ENCODE data around the gene CDKL1.

DNA sequence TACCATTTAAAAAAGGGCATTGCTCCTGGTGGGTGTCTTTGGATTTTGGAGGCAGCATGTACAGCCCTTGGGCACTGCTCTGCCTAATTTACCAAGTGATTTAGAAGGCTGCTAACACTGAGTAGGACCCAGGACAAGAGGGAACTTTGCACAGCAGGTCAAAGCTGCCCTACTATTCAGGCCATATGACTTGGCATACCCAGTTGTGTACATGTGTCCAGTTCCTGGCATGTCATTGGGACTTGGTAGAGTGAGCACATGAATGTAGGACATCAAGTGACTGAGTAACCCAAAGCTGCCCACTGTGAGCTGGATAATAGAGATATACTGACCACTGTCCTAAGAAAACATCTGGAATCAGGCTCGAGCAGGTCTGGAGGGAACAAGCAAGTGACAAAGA lies 15.7 kb downstream of the CDKL1 start:
- TF ChIP-seq, protein P1, sequence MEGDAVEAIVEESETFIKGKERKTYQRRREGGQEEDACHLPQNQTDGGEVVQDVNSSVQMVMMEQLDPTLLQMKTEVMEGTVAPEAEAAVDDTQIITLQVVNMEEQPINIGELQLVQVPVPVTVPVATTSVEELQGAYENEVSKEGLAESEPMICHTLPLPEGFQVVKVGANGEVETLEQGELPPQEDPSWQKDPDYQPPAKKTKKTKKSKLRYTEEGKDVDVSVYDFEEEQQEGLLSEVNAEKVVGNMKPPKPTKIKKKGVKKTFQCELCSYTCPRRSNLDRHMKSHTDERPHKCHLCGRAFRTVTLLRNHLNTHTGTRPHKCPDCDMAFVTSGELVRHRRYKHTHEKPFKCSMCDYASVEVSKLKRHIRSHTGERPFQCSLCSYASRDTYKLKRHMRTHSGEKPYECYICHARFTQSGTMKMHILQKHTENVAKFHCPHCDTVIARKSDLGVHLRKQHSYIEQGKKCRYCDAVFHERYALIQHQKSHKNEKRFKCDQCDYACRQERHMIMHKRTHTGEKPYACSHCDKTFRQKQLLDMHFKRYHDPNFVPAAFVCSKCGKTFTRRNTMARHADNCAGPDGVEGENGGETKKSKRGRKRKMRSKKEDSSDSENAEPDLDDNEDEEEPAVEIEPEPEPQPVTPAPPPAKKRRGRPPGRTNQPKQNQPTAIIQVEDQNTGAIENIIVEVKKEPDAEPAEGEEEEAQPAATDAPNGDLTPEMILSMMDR (IDR thresholded peaks at IDR 0.05; ENCODE audit: poor library complexity) = no peak
- no peak for TF ChIP-seq EZH2 (IDR thresholded peaks at IDR 0.05; ENCODE audit: borderline replicate concordance)
